IPS-NIHi7 (cell line): Measurements from ENCODE around the gene CLDN15.
"Not testable (repeated sequence)": the region's sequence is repeated elsewhere in the genome, so short reads cannot be mapped to it uniquely, and the experiment has no call there.

Experiments used
- DNase-seq: peaks from one replicate; pipeline ENCODE4 v3.0.0; 2012; ENCODE audit warnings: mixed read lengths; ENCODE audit errors: extremely low spot score

The CLDN15 gene

DNA sequence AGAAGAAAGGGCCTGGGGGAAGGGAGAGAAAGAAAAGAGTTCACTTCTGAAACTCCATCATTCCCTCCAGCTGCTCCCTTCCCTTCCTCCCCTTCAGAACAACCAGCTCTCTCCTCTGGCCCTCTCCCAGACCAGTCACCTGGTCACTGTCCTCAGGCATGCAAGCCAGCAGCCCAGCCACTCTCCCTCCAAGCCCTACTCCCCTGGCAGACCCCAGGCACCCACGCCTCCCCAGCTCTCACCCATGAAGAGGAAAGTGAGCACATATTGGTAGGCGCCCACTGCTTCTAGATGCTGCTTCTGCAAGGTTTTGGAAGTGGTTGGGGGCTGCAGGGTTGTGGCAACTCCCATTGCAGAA, 37.1 kb downstream of the CLDN15 start:
- DNase-seq: no peak

- not testable (repeated sequence) for DNase-seq
Measured at GRCh38 chr7:101199522-101199921, 38.1 kb downstream of the CLDN15 start.

GRCh38 chr7:101198476-101198875, 39.1 kb downstream of the CLDN15 start:
- no peak for DNase-seq

GRCh38 chr7:101197991-101198390, 39.6 kb downstream of the CLDN15 start:
- no peak for DNase-seq

- DNase-seq: no peak
Measured at GRCh38 chr7:101195884-101196283, 41.7 kb downstream of the CLDN15 start.

GRCh38 chr7:101189109-101189508, 48.5 kb downstream of the CLDN15 start:
- DNase-seq: no peak

- DNase-seq: no peak
Measured at GRCh38 chr7:101186844-101187428, 50.7 kb downstream of the CLDN15 start.

GRCh38 chr7:101186194-101186593, 51.4 kb downstream of the CLDN15 start:
- no peak for DNase-seq

DNA sequence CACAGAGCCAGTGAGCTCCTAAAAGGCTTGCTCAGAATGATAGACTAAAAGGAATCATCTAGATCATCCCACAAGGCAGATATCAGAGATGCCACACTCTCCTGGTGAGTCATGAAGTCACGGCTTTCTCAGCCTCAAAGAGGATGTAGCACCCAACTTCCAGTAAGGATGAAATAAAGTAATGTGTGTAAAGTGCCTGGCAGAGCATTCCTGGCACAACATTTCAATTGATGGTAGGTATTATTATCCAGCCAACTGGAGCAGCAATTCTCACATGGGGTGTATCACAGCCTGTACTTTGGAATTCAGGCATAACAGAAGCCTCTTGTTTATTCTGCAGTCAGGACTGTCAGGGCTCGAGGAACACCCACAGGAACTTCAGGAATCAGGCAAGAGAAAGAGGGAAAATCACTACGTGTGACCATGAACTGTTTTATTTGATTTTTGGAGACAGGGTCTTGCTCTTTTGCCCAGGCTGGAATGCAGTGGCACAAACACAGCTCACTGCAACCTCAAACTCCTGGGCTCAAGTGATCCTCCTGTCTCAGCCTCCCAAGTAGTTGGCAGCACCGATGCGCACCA, 52.3 kb downstream of the CLDN15 start:
- no peak for DNase-seq
